Ascending aorta (tissue), 2 donors: ENCODE measurements around the gene GPC6. TPM values are rescaled to one million over a fixed set of nuclear protein-coding genes. Genes with fewer than 3 reads are reported as not detected.
A peak's percentile ranks its signal among the peaks of the same experiment; 100 is the strongest.

Source experiments
- DNase-seq, 2 donors: peaks; one replicate each; pipeline ENCODE4 v3.0.0-alpha.2; 2019; ENCODE audit warnings: low spot score in 2 of 2
- H3K27ac ChIP-seq, 2 donors: fragments of 200-600 bp; sonication (generic); one replicate each; pipeline ENCODE4 v1.5.1; 2016 to 2017; ENCODE audit warnings: mild to moderate bottlenecking in 1 of 2
- H3K27me3 ChIP-seq: fragments of 200-600 bp; sonication (generic); one replicate; pipeline ENCODE4 v1.5.1; 2017
- H3K36me3 ChIP-seq, 2 donors: fragments of 200-600 bp; sonication (generic); one replicate each; pipeline ENCODE4 v1.5.1; 2016
- H3K4me1 ChIP-seq, 2 donors: fragments of 200-600 bp; sonication (generic); one replicate each; pipeline ENCODE4 v1.5.1; 2016 to 2017; ENCODE audit warnings: mild to moderate bottlenecking in 1 of 2
- H3K4me3 ChIP-seq, 2 donors: fragments of 200-600 bp; sonication (generic); one replicate each; pipeline ENCODE4 v1.5.1; 2016 to 2017; ENCODE audit warnings: mild to moderate bottlenecking in 1 of 2
- H3K9me3 ChIP-seq, 2 donors: fragments of 200-600 bp; sonication (generic); one replicate each; pipeline ENCODE4 v1.5.1; 2016
- CTCF ChIP-seq, 3 experiments: fragments of 200-600 bp in 2 of 3; fragments of 450-650 bp in 1 of 3; sonication (generic) in 2 of 3; IDR thresholded peaks; one replicate each; pipeline ENCODE4 v1.5.1; 2016 to 2019; ENCODE audit warnings: antibody characterized with exemption in 3 of 3, mild to moderate bottlenecking in 1 of 3, moderate library complexity in 1 of 3
- intact Hi-C: fragments of 100-400 bp; cut with DNase I; formaldehyde crosslinking; loops from one replicate; pipeline ENCODE4 v1.15.1; 2023
- total RNA-seq: library from RNA; depleted of rRNA; stranded (reverse); fragments of >200 nt; gene quantifications from one replicate; pipeline ENCODE4 v1.1.0, GENCODE V29; 2016

GPC6 gene
- total RNA-seq, 1 donor from 2014 or later = 23.2 TPM

- peaks cover 0 to 18% of the 10 kb centered on the region in 2 donors for H3K4me1 ChIP-seq
- H3K27me3 ChIP-seq = no peaks in the 10 kb centered on the region
- H3K9me3 ChIP-seq = no peaks in the 10 kb centered on the region
- no peak overlapping the region for H3K27ac ChIP-seq
- intact Hi-C loops = loop anchor here (2.0 to 10.0 kb wide), 3 partner anchors 14 to 1484 kb away; no protein-coding TSS in a partner anchor
- H3K36me3 ChIP-seq = no peaks in the 10 kb centered on the region
- no peak for DNase-seq
- H3K4me3 ChIP-seq = no peak overlapping the region
- TF ChIP-seq CTCF (IDR thresholded peaks at IDR 0.05) = no peak
Measured at GRCh38 chr13:94329277-94329676, 1102.7 kb downstream of the GPC6 start.

- peak overlapping the region in 1 of 2 donors; percentile 46 for H3K27ac ChIP-seq
- no peaks in the 10 kb centered on the region for H3K9me3 ChIP-seq
- intact Hi-C loops = loop anchor here (2.0 to 10.0 kb wide), 3 partner anchors 13 to 1485 kb away; no protein-coding TSS in a partner anchor
- peak in 1 of 2 donors; percentile 73 for DNase-seq
- peaks cover 0 to 18% of the 10 kb centered on the region in 2 donors for H3K4me1 ChIP-seq
- H3K36me3 ChIP-seq = no peaks in the 10 kb centered on the region
- no peak for TF ChIP-seq CTCF (IDR thresholded peaks at IDR 0.05)
- no peak overlapping the region for H3K4me3 ChIP-seq
- no peaks in the 10 kb centered on the region for H3K27me3 ChIP-seq
Measured at GRCh38 chr13:94329754-94330551, 1103.3 kb downstream of the GPC6 start.

- Histone ChIP-seq H3K9me3 (no peaks in the 10 kb centered on the region), H3K4me3 (no peak overlapping the region), H3K36me3 (no peaks in the 10 kb centered on the region), H3K27ac (no peak overlapping the region), H3K4me1 (peaks cover 0 to 18% of the 10 kb centered on the region in 2 donors), H3K27me3 (no peaks in the 10 kb centered on the region)
- intact Hi-C loops = no loop called here
- DNase-seq = no peak
- no peak for TF ChIP-seq CTCF (IDR thresholded peaks at IDR 0.05)
Measured at GRCh38 chr13:94330552-94331071, 1104.0 kb downstream of the GPC6 start.

- no peaks in the 10 kb centered on the region for H3K9me3 ChIP-seq
- intact Hi-C loops = no loop called here
- no peak for TF ChIP-seq CTCF (IDR thresholded peaks at IDR 0.05)
- no peaks in the 10 kb centered on the region for H3K36me3 ChIP-seq
- H3K27me3 ChIP-seq = no peaks in the 10 kb centered on the region
- H3K27ac ChIP-seq = no peak overlapping the region
- no peak for DNase-seq
- H3K4me1 ChIP-seq = peaks cover 0 to 18% of the 10 kb centered on the region in 2 donors
- no peak overlapping the region for H3K4me3 ChIP-seq
Measured at GRCh38 chr13:94331281-94331680, 1104.7 kb downstream of the GPC6 start.

GRCh38 chr13:94332359-94333096 lies 1105.9 kb downstream of the GPC6 start:
- no peaks in the 10 kb centered on the region for H3K9me3 ChIP-seq
- no peak for TF ChIP-seq CTCF (IDR thresholded peaks at IDR 0.05)
- no peak for DNase-seq
- no peaks in the 10 kb centered on the region for H3K36me3 ChIP-seq
- no peaks in the 10 kb centered on the region for H3K27me3 ChIP-seq
- no peak overlapping the region for H3K27ac ChIP-seq
- H3K4me3 ChIP-seq = no peak overlapping the region
- intact Hi-C loops = no loop called here
- H3K4me1 ChIP-seq = peaks cover 0 to 18% of the 10 kb centered on the region in 2 donors
